K562 (cell line): ENCODE results near the gene SMIM45.

Source experiments
- ATAC-seq: fragments of 200-7000 bp; cut with Tn5 transposase; 3 replicates; pipeline ENCODE4 v1.9.1; 2020; ENCODE audit warnings: moderate library complexity
- BruUV-seq: library from RNA; stranded (reverse); fragments of 400-500 nt; replicated peaks from 2 replicates; lab custom pipeline; 2021; lab: Mats Ljungman, UMichigan
- CTCF ChIA-PET: fragments of 300-600 bp; formaldehyde crosslinking; extraction: SDS; loops from one replicate; lab custom pipeline; 2021; ENCODE audit warnings: low intra/inter-chr PET ratio; lab: Yijun Ruan, JAX
- POLR2A ChIA-PET: fragments of 300-600, 350-650 bp; sonication (Branson Sonifier 250); formaldehyde crosslinking; extraction: SDS; loops from one replicate; lab custom pipeline; 2021; ENCODE audit warnings: antibody characterized with exemption, inconsistent platforms; lab: Yijun Ruan, JAX
- DNase-seq, 4 experiments: peaks; one replicate each; pipeline versions ENCODE4 v3.0.0 to v3.0.0-alpha.2; 2011 to 2018; ENCODE audit warnings: low spot score in 3 of 4, mixed read lengths in 3 of 4; ENCODE audit errors: extremely low read depth in 1 of 4
- FAIRE-seq: peaks from 2 replicates; lab custom pipeline; 2011; peaks lifted over from hg19 to GRCh38; lab: Jason Lieb, UNC
- H2AFZ ChIP-seq: 2 replicates; pipeline ENCODE4 v1.6.0; 2011; ENCODE audit warnings: low read depth, low read length, control low read depth, inconsistent platforms
- H3K27ac ChIP-seq: fragments of 200-600 bp; 3 replicates; pipeline ENCODE4 v1.8.0; 2011; ENCODE audit warnings: low read depth, mild to moderate bottlenecking, control low read depth, inconsistent platforms, low read length, moderate library complexity, mixed read lengths; ENCODE audit errors: extremely low read depth
- H3K27me3 ChIP-seq, 2 experiments: fragments of 300-600 bp in 1 of 2; 2 replicates in 1 of 2; 3 replicates in 1 of 2; pipeline versions ENCODE4 v1.6.0 to v1.8.0; 2011; ENCODE audit warnings: inconsistent platforms in 2 of 2, low read length in 2 of 2, mild to moderate bottlenecking in 1 of 2, mixed read lengths in 1 of 2, moderate library complexity in 1 of 2; ENCODE audit not compliant: control insufficient read depth in 2 of 2, insufficient read depth in 2 of 2
- H3K36me3 ChIP-seq: fragments of 300-600 bp; 3 replicates; pipeline ENCODE4 v1.8.0; 2011; ENCODE audit warnings: mild to moderate bottlenecking, low read length, inconsistent platforms; ENCODE audit not compliant: control insufficient read depth, insufficient read depth
- H3K4me1 ChIP-seq, 2 experiments: fragments of 200-600 bp in 1 of 2; replicated peaks in 1 of 2; 2 replicates in 1 of 2; 3 replicates in 1 of 2; pipeline versions ENCODE4 v1.5.1 to v1.8.0; 2011; ENCODE audit warnings: inconsistent platforms in 2 of 2, low read length in 2 of 2, mild to moderate bottlenecking in 1 of 2, mixed read lengths in 1 of 2, moderate library complexity in 1 of 2; ENCODE audit not compliant: control insufficient read depth in 2 of 2, insufficient read depth in 2 of 2
- H3K4me2 ChIP-seq: 2 replicates; pipeline ENCODE4 v1.6.1; 2011; ENCODE audit warnings: low read length, control low read depth, inconsistent platforms, mixed read lengths; ENCODE audit not compliant: insufficient read depth
- H3K4me3 ChIP-seq: fragments of 200-600 bp; sonication (generic), shearing (Covaris generic); 2 replicates; pipeline ENCODE4 v1.5.1; 2016; ENCODE audit warnings: control low read depth, inconsistent platforms
- H3K79me2 ChIP-seq: fragments of 200-600 bp; 3 replicates; pipeline ENCODE4 v1.8.0; 2011; ENCODE audit warnings: low read length, inconsistent platforms; ENCODE audit not compliant: control insufficient read depth, insufficient read depth
- H3K9ac ChIP-seq, 2 experiments: 2 replicates each; pipeline versions ENCODE4 v1.6.0 to v1.6.1; 2011; ENCODE audit warnings: low read depth in 2 of 2, low read length in 2 of 2, control low read depth in 1 of 2, inconsistent platforms in 1 of 2, mild to moderate bottlenecking in 1 of 2, mixed read lengths in 1 of 2; ENCODE audit not compliant: insufficient read depth in 1 of 2
- H3K9me1 ChIP-seq: one replicate; pipeline ENCODE4 v1.6.0; 2011; ENCODE audit warnings: inconsistent platforms, mild to moderate bottlenecking, low read length, moderate library complexity; ENCODE audit not compliant: control insufficient read depth, insufficient read depth
- H3K9me3 ChIP-seq: replicated peaks from 2 replicates; pipeline ENCODE4 v1.5.1; 2011; ENCODE audit warnings: low read depth, low read length, inconsistent platforms; ENCODE audit not compliant: control insufficient read depth, insufficient read depth
- H4K20me1 ChIP-seq: replicated peaks from 2 replicates; pipeline ENCODE4 v1.6.1; 2011; ENCODE audit warnings: low read length, inconsistent platforms, mixed read lengths; ENCODE audit not compliant: control insufficient read depth, insufficient read depth
- ASH1L ChIP-seq: fragments of 450-650 bp; IDR thresholded peaks from 2 replicates; pipeline ENCODE4 v1.6.1; 2018; ENCODE audit warnings: borderline replicate concordance, mild to moderate bottlenecking, low read depth; ENCODE audit not compliant: partially characterized antibody
- ETV1 ChIP-seq: fragments of 450-650 bp; conservative IDR thresholded peaks from 2 replicates; pipeline ENCODE4 v1.6.1; 2016; ENCODE audit warnings: missing genetic modification characterization, control low read depth, low read depth, missing compliant biosample characterization
- HDAC1 ChIP-seq, 2 experiments: fragments of 450-650 bp; IDR thresholded peaks; 2 replicates each; pipeline ENCODE4 v1.6.1; 2016 to 2017; ENCODE audit warnings: inconsistent platforms in 1 of 2, mild to moderate bottlenecking in 1 of 2, moderate library complexity in 1 of 2
- HIVEP1 ChIP-seq: fragments of 250-450 bp; sonication (Bioruptor Pico); IDR thresholded peaks from 2 replicates; pipeline ENCODE4 v1.4.0; 2020; ENCODE audit warnings: mild to moderate bottlenecking
- NKRF ChIP-seq: fragments of 450-650 bp; IDR thresholded peaks from 2 replicates; pipeline ENCODE4 v1.6.1; 2016; ENCODE audit warnings: borderline replicate concordance
- PHB2 ChIP-seq: fragments of 450-650 bp; IDR thresholded peaks from 2 replicates; pipeline ENCODE4 v1.6.1; 2017; ENCODE audit warnings: low read depth
- RBM39 ChIP-seq: fragments of 200-400 bp; formaldehyde crosslinking; optimal IDR thresholded peaks from 2 replicates; pipeline ENCODE3; 2018; ENCODE audit warnings: low read depth, low read length
- SAFB ChIP-seq: fragments of 200-400 bp; formaldehyde crosslinking; IDR thresholded peaks from 2 replicates; pipeline ENCODE4 v1.6.1; 2017; ENCODE audit warnings: low read depth, low read length, borderline replicate concordance
- SLC30A9 ChIP-seq: fragments of 250-450 bp; sonication (Bioruptor Pico); IDR thresholded peaks from 2 replicates; pipeline ENCODE4 v1.8.0; 2022; ENCODE audit warnings: mild to moderate bottlenecking, moderate library complexity
- SMAD2 ChIP-seq: fragments of 150-350 bp; IDR thresholded peaks from 2 replicates; pipeline ENCODE4 v1.6.1; 2014; ENCODE audit warnings: low read depth, mild to moderate bottlenecking, low read length
- USF1 ChIP-seq: sonication (generic); formaldehyde crosslinking; IDR thresholded peaks from 2 replicates; pipeline ENCODE4 v1.9.0; 2022; ENCODE audit warnings: mild to moderate bottlenecking, missing genetic modification reagents
- ZBTB12 ChIP-seq: fragments of 250-450 bp; sonication (Bioruptor Pico); IDR thresholded peaks from 2 replicates; pipeline ENCODE4 v1.4.0; 2020
- ZC3H4 ChIP-seq: sonication (generic); formaldehyde crosslinking; IDR thresholded peaks from 2 replicates; pipeline ENCODE4 v1.9.0; 2021; ENCODE audit warnings: missing genetic modification reagents, borderline replicate concordance
- ZNF133 ChIP-seq: fragments of 250-450 bp; sonication (Bioruptor Pico); IDR thresholded peaks from 2 replicates; pipeline ENCODE4 v1.4.0; 2020; ENCODE audit warnings: mild to moderate bottlenecking
- ZNF24 ChIP-seq: fragments of 450-650 bp; IDR thresholded peaks from 2 replicates; pipeline ENCODE4 v1.6.1; 2016
- ZNF592 ChIP-seq: fragments of 450-650 bp; IDR thresholded peaks from 2 replicates; pipeline ENCODE4 v1.6.1; 2017; ENCODE audit warnings: antibody characterized with exemption, mild to moderate bottlenecking
- WGBS: fragments of 100-300 bp; shearing (Covaris generic); methylation state at CpG from one replicate; pipeline ENCODE4 v1.1.6; 2016; ENCODE audit warnings: low coverage, mixed read lengths; ENCODE audit not compliant: insufficient coverage; ENCODE audit errors: missing lambda C conversion rate; 5-methylcytosine and 5-hydroxymethylcytosine counted together
- in situ Hi-C: fragments of 300-500 bp; cut with MboI; formaldehyde crosslinking; loops from 4 replicates; pipeline ENCODE4 v1.15.0; 2018; ENCODE audit warnings: inconsistent platforms, mixed read lengths
- intact Hi-C: fragments of 100-400 bp; cut with micrococcal nuclease; formaldehyde crosslinking; loops from 2 replicates; pipeline ENCODE4 v1.14.2; 2022

SMIM45 gene

GRCh38 chr22:41916745-41917358, 35.1 kb upstream of the SMIM45 start:
- Histone ChIP-seq H3K9me3 (no peaks in the 10 kb centered on the region), H3K27ac (no peak overlapping the region), H2AFZ (no peak overlapping the region), H4K20me1 (peaks cover 9% of the 10 kb centered on the region; the same call in 1 of the 2 replicates), H3K9ac (no peak overlapping the region), H3K9me1 (no peaks in the 10 kb centered on the region), H3K4me2 (no peak overlapping the region), H3K36me3 (no peaks in the 10 kb centered on the region), H3K27me3 (0 out of 5 replicates have a peak, but pooled peaks cover 0 to 4% of the 10 kb centered on the region in 2 experiments), H3K4me1 (peaks cover 6 to 48% of the 10 kb centered on the region in 2 experiments; a peak in 3 of 5 replicates), H3K4me3 (no peak overlapping the region), H3K79me2 (no peaks in the 10 kb centered on the region)
- in situ Hi-C loops: no loop called here
- CTCF ChIA-PET: no interaction called here
- no peak for ATAC-seq
- no peak for DNase-seq
- POLR2A ChIA-PET: no interaction called here
- intact Hi-C loops: no loop called here
- FAIRE-seq: no peak
- BruUV-seq: no TSS peak
- 29% methylated on average over 8 of the region's 10 CpGs for WGBS
- TF ChIP-seq ZNF592 (no peak), SMAD2 (no peak), ZNF24 (no peak), SAFB (no peak), ZNF133 (CRISPR knock-in tag) (no peak), ZBTB12 (CRISPR knock-in tag) (no peak), RBM39 (no peak), HDAC1 (IDR thresholded peaks at IDR 0.05) (no peak), ASH1L (no peak), SLC30A9 (CRISPR knock-in tag) (no peak), USF1 (CRISPR knock-in tag) (no peak), NKRF (no peak), ZC3H4 (CRISPR knock-in tag) (no peak), PHB2 (no peak), HIVEP1 (CRISPR knock-in tag) (no peak), ETV1 (tag) (no peak)
